Tibial nerve (tissue), 3 donors: ENCODE results near the gene TMEM123.

Experiments used
- POLR2A ChIP-seq, 2 donors: fragments of 450-650 bp; IDR thresholded peaks; one replicate each; pipeline ENCODE4 v1.6.1; 2017; ENCODE audit warnings: antibody characterized with exemption in 2 of 2, mild to moderate bottlenecking in 2 of 2, moderate library complexity in 2 of 2
- TF ChIP-seq, protein P1 (sequence below), 5 experiments: fragments of 200-600 bp in 3 of 5; fragments of 450-650 bp in 2 of 5; sonication (generic) in 3 of 5; IDR thresholded peaks; one replicate each; pipeline ENCODE4 v1.5.1; 2016 to 2019; ENCODE audit warnings: antibody characterized with exemption in 5 of 5, mild to moderate bottlenecking in 3 of 5, moderate library complexity in 2 of 5

DNA sequence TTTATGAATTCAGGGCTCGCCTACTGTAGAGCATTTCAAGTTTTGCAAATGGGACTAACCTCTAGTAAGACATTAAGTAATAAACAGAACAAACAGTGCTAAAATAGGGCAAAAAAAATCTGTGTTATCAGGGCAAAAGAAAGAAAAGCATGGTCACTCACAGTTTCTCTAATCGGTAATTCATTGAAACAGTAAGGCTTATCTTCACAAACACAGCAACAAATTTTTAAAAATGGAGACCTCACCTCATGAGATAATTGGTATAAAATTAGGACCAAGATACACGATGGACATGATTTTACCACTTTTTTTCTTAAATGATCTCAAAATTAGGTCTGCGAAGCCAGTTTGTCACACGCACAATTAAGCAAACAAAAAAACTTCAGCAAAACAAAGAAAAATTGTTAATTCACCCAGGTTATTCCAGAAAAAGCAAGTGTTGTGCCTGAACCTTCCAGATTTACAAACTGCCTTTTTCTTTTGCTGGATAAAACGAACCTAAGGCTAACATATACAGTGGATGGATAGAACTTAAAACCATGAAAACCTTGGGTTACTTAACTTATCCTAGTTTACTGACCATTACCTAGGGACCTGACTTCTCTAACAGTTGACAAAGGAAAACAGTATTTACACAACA is 1.4 kb downstream of the TMEM123 start:
- TF ChIP-seq, protein P1, sequence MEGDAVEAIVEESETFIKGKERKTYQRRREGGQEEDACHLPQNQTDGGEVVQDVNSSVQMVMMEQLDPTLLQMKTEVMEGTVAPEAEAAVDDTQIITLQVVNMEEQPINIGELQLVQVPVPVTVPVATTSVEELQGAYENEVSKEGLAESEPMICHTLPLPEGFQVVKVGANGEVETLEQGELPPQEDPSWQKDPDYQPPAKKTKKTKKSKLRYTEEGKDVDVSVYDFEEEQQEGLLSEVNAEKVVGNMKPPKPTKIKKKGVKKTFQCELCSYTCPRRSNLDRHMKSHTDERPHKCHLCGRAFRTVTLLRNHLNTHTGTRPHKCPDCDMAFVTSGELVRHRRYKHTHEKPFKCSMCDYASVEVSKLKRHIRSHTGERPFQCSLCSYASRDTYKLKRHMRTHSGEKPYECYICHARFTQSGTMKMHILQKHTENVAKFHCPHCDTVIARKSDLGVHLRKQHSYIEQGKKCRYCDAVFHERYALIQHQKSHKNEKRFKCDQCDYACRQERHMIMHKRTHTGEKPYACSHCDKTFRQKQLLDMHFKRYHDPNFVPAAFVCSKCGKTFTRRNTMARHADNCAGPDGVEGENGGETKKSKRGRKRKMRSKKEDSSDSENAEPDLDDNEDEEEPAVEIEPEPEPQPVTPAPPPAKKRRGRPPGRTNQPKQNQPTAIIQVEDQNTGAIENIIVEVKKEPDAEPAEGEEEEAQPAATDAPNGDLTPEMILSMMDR (IDR thresholded peaks at IDR 0.05) = no peak
- TF ChIP-seq POLR2A (IDR thresholded peaks at IDR 0.05) = no peak
